Endothelial cell of umbilical vein (primary cell): Measurements from ENCODE around the gene PSMC4. TPM values are rescaled to one million over a fixed set of nuclear protein-coding genes. Genes with fewer than 3 reads are reported as not detected.
"Not testable (repeated sequence)": the region's sequence is repeated elsewhere in the genome, so short reads cannot be mapped to it uniquely, and the experiment has no call there.

Experiments used
- BruUV-seq: library from RNA; stranded (reverse); fragments of 400-500 nt; replicated peaks from 2 replicates; lab custom pipeline; 2021; lab: Mats Ljungman, UMichigan
- CTCF ChIA-PET: fragments of 300-600, 350-600 bp; sonication (Branson Sonifier 250); formaldehyde crosslinking; loops from one replicate; lab custom pipeline; 2021; ENCODE audit warnings: antibody characterized with exemption, inconsistent platforms; lab: Charles Lee
- POLR2A ChIA-PET: fragments of 300-600, 350-600 bp; sonication (Branson Sonifier 250); formaldehyde crosslinking; loops from one replicate; lab custom pipeline; 2021; ENCODE audit warnings: antibody characterized with exemption, inconsistent platforms; lab: Charles Lee
- DNase-seq: peaks from one replicate; pipeline ENCODE4 v3.0.0-alpha.2; 2011; ENCODE audit warnings: low read depth, low spot score
- FAIRE-seq: peaks from 2 replicates; lab custom pipeline; 2011; peaks lifted over from hg19 to GRCh38; lab: Jason Lieb, UNC
- H2AFZ ChIP-seq: 2 replicates; pipeline ENCODE4 v1.6.0; 2012; ENCODE audit warnings: low read depth, low read length, control low read depth, inconsistent platforms
- H3K27ac ChIP-seq: 2 replicates; pipeline ENCODE4 v1.5.1; 2011; ENCODE audit warnings: low read depth, mild to moderate bottlenecking, control low read depth, low read length, moderate library complexity; ENCODE audit not compliant: insufficient read depth
- H3K27me3 ChIP-seq, 2 experiments: 2 replicates each; pipeline versions ENCODE4 v1.6.0 to v1.6.1; 2011; ENCODE audit warnings: low read length in 2 of 2, mixed read lengths in 1 of 2; ENCODE audit not compliant: control insufficient read depth in 2 of 2, insufficient read depth in 2 of 2
- H3K36me3 ChIP-seq, 2 experiments: 2 replicates in 1 of 2; 3 replicates in 1 of 2; pipeline ENCODE4 v1.5.1; 2011; ENCODE audit warnings: low read length in 2 of 2, mild to moderate bottlenecking in 1 of 2, moderate library complexity in 1 of 2; ENCODE audit not compliant: control insufficient read depth in 2 of 2, insufficient read depth in 2 of 2; ENCODE audit errors: extremely low read depth in 1 of 2
- H3K4me1 ChIP-seq: 3 replicates; pipeline ENCODE4 v1.5.1; 2011; ENCODE audit warnings: mild to moderate bottlenecking, low read length; ENCODE audit not compliant: control insufficient read depth, insufficient read depth; ENCODE audit errors: extremely low read depth
- H3K4me2 ChIP-seq: 2 replicates; pipeline ENCODE4 v1.6.1; 2011; ENCODE audit warnings: low read length, control low read depth, mixed read lengths; ENCODE audit not compliant: insufficient read depth
- H3K4me3 ChIP-seq, 3 experiments: fragments of 200-600 bp in 1 of 3; sonication (generic), shearing (Covaris generic) in 1 of 3; replicated peaks in 1 of 3; 2 replicates each; pipeline ENCODE4 v1.5.1; 2011 to 2016; ENCODE audit warnings: control low read depth in 3 of 3, low read length in 3 of 3, mild to moderate bottlenecking in 2 of 3, inconsistent platforms in 1 of 3, low read depth in 1 of 3, moderate library complexity in 1 of 3; ENCODE audit not compliant: insufficient read depth in 1 of 3
- H3K79me2 ChIP-seq: 2 replicates; pipeline ENCODE4 v1.6.0; 2012; ENCODE audit warnings: low read length, inconsistent platforms; ENCODE audit not compliant: control insufficient read depth, insufficient read depth
- H3K9ac ChIP-seq: replicated peaks from 2 replicates; pipeline ENCODE3; 2011; ENCODE audit warnings: low read length, control low read depth; ENCODE audit not compliant: insufficient read depth; ENCODE audit errors: extremely low read depth
- H3K9me1 ChIP-seq: replicated peaks from 3 replicates; pipeline ENCODE4 v1.6.0; 2011; ENCODE audit warnings: mild to moderate bottlenecking, low read length; ENCODE audit not compliant: control insufficient read depth, insufficient read depth; ENCODE audit errors: extremely low read depth
- H3K9me3 ChIP-seq: replicated peaks from 2 replicates; pipeline ENCODE4 v1.5.1; 2012; ENCODE audit warnings: low read length, inconsistent platforms; ENCODE audit not compliant: control insufficient read depth, insufficient read depth
- H4K20me1 ChIP-seq: replicated peaks from 2 replicates; pipeline ENCODE3; 2011; ENCODE audit warnings: mild to moderate bottlenecking, low read length; ENCODE audit not compliant: control insufficient read depth, insufficient read depth; ENCODE audit errors: extremely low read depth
- EZH2 ChIP-seq: IDR thresholded peaks from 2 replicates; pipeline ENCODE4 v1.6.1; 2012; ENCODE audit warnings: borderline replicate concordance, low read depth, mild to moderate bottlenecking, moderate library complexity, low read length, inconsistent platforms; ENCODE audit not compliant: severe bottlenecking
- FOS ChIP-seq: IDR thresholded peaks from 2 replicates; pipeline ENCODE4 v1.6.1; 2011; ENCODE audit warnings: mild to moderate bottlenecking, low read length, moderate library complexity, borderline replicate concordance; ENCODE audit not compliant: insufficient read depth
- GATA2 ChIP-seq: IDR thresholded peaks from 2 replicates; pipeline ENCODE4 v1.7.0; 2011; ENCODE audit warnings: low read depth, mild to moderate bottlenecking, moderate library complexity, mixed read lengths, low read length; ENCODE audit not compliant: insufficient read length, insufficient read depth
- JUN ChIP-seq: IDR thresholded peaks from 2 replicates; pipeline ENCODE4 v1.6.1; 2011; ENCODE audit warnings: borderline replicate concordance, low read depth; ENCODE audit not compliant: insufficient read length, insufficient read depth
- MAX ChIP-seq: IDR thresholded peaks from 2 replicates; pipeline ENCODE4 v1.6.1; 2011; ENCODE audit not compliant: insufficient read depth, insufficient read length
- MYC ChIP-seq: IDR thresholded peaks from one replicate; pipeline ENCODE4 v1.6.1; 2011; ENCODE audit warnings: mild to moderate bottlenecking, low read depth, low read length
- POLR2A ChIP-seq: IDR thresholded peaks from 2 replicates; pipeline ENCODE4 v1.6.1; 2012; ENCODE audit warnings: low read depth, mild to moderate bottlenecking, control low read depth, low read length
- POLR2AphosphoS5 ChIP-seq: IDR thresholded peaks from 2 replicates; pipeline ENCODE4 v1.6.1; 2012; ENCODE audit warnings: low read depth, mild to moderate bottlenecking, control low read depth, low read length, moderate library complexity; ENCODE audit not compliant: insufficient read depth
- dilution Hi-C: fragments of 300-500 bp; cut with MboI; formaldehyde crosslinking; loops from one replicate; pipeline ENCODE4 v1.15.0; 2019; ENCODE audit warnings: low sequenced_read_pairs; ENCODE audit not compliant: extremely low pct_ligation_motif_present
- intact Hi-C: fragments of 100-400 bp; cut with micrococcal nuclease; formaldehyde crosslinking; loops from one replicate; pipeline ENCODE4 v1.10.0; 2022
- polyA plus RNA-seq, 4 experiments: library from polyadenylated mRNA; depleted of rRNA in 3 of 4; stranded (reverse) in 3 of 4; unstranded in 1 of 4; fragments of >200 nt; gene quantifications; 2 replicates each; pipeline versions ENCODE4 v1.2.1 to v1.2.3, GENCODE V29; 2011 to 2012; ENCODE audit warnings: missing spikeins in 1 of 4
- total RNA-seq: library from RNA; stranded (reverse); gene quantifications from 2 replicates; pipeline ENCODE4 v1.2.3, GENCODE V29; 2021
- TF ChIP-seq, protein P1 (sequence below), 2 donors: IDR thresholded peaks; 1 replicate in 1 of 2; 2 replicates in 1 of 2; pipeline ENCODE4 v1.5.1; 2011; ENCODE audit warnings: low read length in 2 of 2, mild to moderate bottlenecking in 2 of 2, moderate library complexity in 2 of 2, control low read depth in 1 of 2, inconsistent platforms in 1 of 2, low read depth in 1 of 2; ENCODE audit not compliant: insufficient read depth in 1 of 2; ENCODE audit errors: extremely low read depth in 1 of 2

The PSMC4 gene
- total and polyA plus RNA-seq, 2 donors (not counting 3 experiments of a cell fraction or from before 2014, with no cell fraction given): 110 to 114 TPM

GRCh38 chr19:39953915-39954314 is 17.1 kb upstream of the PSMC4 start:
- FAIRE-seq: no peak
- POLR2A ChIA-PET: no interaction called here
- BruUV-seq: no TSS peak

GRCh38 chr19:39957886-39958285 is 13.1 kb upstream of the PSMC4 start:
- H3K27ac ChIP-seq, H3K9ac ChIP-seq, H3K79me2 ChIP-seq, H3K4me1 ChIP-seq, FAIRE-seq, CTCF ChIA-PET, H4K20me1 ChIP-seq, H3K36me3 ChIP-seq, H2AFZ ChIP-seq, H3K4me3 ChIP-seq, dilution Hi-C loops, H3K9me1 ChIP-seq, BruUV-seq, H3K27me3 ChIP-seq, DNase-seq, intact Hi-C loops, POLR2A ChIA-PET, H3K9me3 ChIP-seq, H3K4me2 ChIP-seq: not testable (repeated sequence)

More at GRCh38 chr19:39953915-39954314, 17.1 kb upstream of the PSMC4 start:
- H3K9me3 ChIP-seq: no peaks in the 10 kb centered on the region
- no peak for DNase-seq
- no peak overlapping the region for H3K9ac ChIP-seq
- no peaks in the 10 kb centered on the region for H4K20me1 ChIP-seq
- H3K27ac ChIP-seq: no peak overlapping the region
- TF ChIP-seq MYC (no peak), FOS (no peak), POLR2A (no peak), GATA2 (no peak), JUN (no peak), POLR2AphosphoS5 (no peak), MAX (no peak), EZH2 (no peak)
- TF ChIP-seq, protein P1, sequence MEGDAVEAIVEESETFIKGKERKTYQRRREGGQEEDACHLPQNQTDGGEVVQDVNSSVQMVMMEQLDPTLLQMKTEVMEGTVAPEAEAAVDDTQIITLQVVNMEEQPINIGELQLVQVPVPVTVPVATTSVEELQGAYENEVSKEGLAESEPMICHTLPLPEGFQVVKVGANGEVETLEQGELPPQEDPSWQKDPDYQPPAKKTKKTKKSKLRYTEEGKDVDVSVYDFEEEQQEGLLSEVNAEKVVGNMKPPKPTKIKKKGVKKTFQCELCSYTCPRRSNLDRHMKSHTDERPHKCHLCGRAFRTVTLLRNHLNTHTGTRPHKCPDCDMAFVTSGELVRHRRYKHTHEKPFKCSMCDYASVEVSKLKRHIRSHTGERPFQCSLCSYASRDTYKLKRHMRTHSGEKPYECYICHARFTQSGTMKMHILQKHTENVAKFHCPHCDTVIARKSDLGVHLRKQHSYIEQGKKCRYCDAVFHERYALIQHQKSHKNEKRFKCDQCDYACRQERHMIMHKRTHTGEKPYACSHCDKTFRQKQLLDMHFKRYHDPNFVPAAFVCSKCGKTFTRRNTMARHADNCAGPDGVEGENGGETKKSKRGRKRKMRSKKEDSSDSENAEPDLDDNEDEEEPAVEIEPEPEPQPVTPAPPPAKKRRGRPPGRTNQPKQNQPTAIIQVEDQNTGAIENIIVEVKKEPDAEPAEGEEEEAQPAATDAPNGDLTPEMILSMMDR (IDR thresholded peaks at IDR 0.05; ENCODE audit: extremely low read depth in 1 of 2, insufficient read depth in 1 of 2, low read depth in 1 of 2, low read length in 2 of 2): no peak
- CTCF ChIA-PET: interaction anchor here (0.9 kb wide), 1 partner anchor 17 kb away, joined by 5 read pairs; the partner anchor contains the start of gene PSMC4
- H3K79me2 ChIP-seq: no peaks in the 10 kb centered on the region
- intact Hi-C loops: no loop called here
- no peak overlapping the region for H3K4me2 ChIP-seq
- H3K27me3 ChIP-seq: no peaks in the 10 kb centered on the region
- no peaks in the 10 kb centered on the region for H3K4me1 ChIP-seq
- no peak overlapping the region for H2AFZ ChIP-seq
- H3K9me1 ChIP-seq: no peaks in the 10 kb centered on the region
- dilution Hi-C loops: no loop called here
- H3K4me3 ChIP-seq: no peak overlapping the region
- H3K36me3 ChIP-seq: no peaks in the 10 kb centered on the region

- H4K20me1 ChIP-seq, H2AFZ ChIP-seq, H3K4me3 ChIP-seq, H3K79me2 ChIP-seq, H3K36me3 ChIP-seq, POLR2A ChIA-PET, H3K9me1 ChIP-seq, H3K27me3 ChIP-seq, intact Hi-C loops, BruUV-seq, H3K4me1 ChIP-seq, dilution Hi-C loops, H3K27ac ChIP-seq, H3K9me3 ChIP-seq, CTCF ChIA-PET, H3K9ac ChIP-seq, DNase-seq, FAIRE-seq, H3K4me2 ChIP-seq: not testable (repeated sequence)
Measured at GRCh38 chr19:39958942-39959341, 12.0 kb upstream of the PSMC4 start.
